ENCODE data around the gene TSPAN33.
"Not testable (repeated sequence)": the region's sequence is repeated elsewhere in the genome, so short reads cannot be mapped to it uniquely, and the experiment has no call there.

TSPAN33 gene

DNA sequence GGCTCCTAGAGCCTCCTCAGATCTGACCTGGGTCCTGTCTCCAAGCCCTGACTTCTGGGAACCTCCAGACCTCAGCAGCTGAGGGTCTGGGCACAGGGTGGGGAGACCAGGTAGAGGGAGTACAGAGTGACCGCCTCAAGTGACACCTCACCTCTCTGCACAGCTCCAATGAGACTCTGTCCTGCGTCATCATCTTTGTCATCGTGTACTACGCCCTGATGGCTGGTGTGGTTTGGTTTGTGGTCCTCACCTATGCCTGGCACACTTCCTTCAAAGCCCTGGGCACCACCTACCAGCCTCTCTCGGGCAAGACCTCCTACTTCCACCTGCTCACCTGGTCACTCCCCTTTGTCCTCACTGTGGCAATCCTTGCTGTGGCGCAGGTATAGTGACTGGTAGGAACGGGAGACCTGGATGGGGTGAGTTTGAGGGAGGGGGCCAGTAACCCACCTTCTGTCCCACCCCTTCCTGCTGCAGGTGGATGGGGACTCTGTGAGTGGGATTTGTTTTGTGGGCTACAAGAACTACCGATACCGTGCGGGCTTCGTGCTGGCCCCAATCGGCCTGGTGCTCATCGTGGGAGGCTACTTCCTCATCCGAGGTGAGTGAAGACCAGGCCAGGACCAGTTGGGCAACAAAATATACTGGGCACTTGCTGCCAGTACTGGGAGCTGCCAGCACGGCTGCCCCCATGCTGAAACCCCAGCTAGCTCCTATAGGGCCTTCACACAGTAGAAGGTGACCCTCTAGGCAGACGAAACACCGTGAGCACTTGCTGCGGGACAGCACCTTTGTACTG is 61.7 kb downstream of the TSPAN33 start:
- no peak for DNase-seq (ENCODE audit: low read depth in 4 of 4, low spot score in 1 of 4)

DNA sequence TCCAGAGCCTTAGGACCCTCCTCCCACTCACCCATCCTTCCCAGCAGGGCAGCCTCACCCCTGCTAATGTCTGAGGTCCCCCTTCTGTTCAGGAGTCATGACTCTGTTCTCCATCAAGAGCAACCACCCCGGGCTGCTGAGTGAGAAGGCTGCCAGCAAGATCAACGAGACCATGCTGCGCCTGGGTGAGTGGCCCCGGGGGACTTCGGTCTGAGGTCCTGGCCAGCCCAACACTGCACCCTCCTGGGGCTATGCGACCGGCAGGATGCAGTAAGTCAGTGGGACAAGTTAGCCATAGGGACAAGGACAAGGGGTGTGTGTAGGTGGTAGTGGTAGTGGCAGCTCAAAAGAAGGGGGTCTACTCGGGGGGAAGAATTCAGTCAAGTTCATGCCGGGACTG is 64.2 kb downstream of the TSPAN33 start:
- DNase-seq (ENCODE audit: low read depth in 4 of 4, low spot score in 1 of 4): no peak

DNA sequence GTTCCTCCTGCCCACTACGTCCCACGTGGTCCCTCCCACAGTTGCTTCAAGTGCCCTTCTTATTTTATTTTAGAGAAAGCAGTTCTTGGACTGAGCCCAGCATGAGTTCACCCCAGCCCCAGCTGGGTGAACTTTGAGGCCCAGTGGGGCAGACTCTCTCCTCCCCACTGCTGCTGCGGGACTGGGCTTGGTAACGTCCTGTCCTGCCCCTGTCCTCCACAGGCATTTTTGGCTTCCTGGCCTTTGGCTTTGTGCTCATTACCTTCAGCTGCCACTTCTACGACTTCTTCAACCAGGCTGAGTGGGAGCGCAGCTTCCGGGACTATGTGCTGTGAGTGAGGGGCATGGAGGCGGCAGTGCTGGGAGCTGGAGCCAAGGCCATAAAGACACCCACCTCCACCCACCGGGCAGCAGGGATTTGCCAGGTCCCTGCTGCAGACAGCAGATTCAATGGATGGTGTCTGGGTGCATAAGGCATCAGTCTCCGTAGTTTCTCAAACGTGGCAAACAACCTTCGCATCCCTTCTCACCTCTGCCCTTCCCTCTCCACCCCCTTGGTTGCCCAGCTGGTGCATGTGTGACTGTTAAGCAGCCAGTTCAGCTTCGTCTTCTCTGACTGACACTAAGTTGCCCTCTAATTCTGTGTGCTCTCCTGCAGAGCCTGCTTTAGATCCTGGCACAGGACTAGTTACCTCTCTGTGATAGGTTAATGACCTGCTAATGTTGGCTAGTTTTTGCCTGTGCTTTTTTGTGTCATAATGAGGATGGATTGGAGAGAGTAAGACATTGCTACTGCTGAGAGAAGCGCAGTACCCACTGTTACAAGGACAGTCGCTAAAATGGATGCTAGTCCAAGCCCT is 64.8 kb downstream of the TSPAN33 start:
- DNase-seq (ENCODE audit: low read depth in 4 of 4, low spot score in 1 of 4): no peak

DNA sequence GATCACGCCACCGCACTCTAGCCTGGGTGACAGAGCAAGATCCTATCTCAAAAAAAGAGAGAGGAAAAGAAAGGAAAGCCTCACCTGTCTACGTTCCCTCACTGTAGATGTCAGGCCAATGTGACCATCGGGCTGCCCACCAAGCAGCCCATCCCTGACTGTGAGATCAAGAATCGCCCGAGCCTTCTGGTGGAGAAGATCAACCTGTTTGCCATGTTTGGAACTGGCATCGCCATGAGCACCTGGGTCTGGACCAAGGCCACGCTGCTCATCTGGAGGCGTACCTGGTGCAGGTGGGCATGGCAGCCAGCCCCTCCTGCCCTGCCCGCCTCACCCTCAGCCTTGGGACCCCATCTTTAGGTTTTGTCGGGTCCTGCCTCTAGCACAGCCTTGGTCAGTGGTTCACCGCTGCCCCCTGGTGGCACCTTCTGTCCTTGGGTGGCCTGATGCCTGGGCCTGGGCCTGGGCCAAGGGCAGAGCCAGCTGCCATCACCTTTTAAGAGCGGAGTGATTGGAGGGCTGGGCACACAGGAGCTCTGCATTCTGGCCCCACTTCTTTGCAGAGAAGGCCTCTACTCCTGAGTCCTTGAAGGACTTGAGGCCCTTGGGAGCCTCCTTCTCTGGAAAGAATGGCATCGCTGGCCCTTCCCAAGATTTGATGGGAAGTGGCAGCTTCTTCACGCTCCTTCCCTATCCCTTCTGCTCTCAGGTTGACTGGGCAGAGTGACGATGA is 65.9 kb downstream of the TSPAN33 start:
- peak in 3 of 4 experiments; percentile 47 to 59 (median 52) for DNase-seq (ENCODE audit: low read depth in 4 of 4, low spot score in 1 of 4)

DNA sequence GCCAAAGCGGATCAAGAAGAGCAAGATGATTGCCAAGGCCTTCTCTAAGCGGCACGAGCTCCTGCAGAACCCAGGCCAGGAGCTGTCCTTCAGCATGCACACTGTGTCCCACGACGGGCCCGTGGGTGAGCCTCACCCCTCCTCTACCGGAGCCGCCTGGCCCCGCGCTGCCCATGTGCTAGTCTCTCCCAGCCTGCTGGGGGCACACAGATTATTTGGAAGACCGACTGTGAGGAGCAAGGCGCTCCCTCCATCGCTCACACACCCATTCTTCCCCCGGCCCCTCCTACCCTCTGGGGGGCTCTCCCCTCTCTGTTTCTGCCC is 66.4 kb downstream of the TSPAN33 start:
- DNase-seq (ENCODE audit: low read depth in 4 of 4, low spot score in 1 of 4): no peak

DNA sequence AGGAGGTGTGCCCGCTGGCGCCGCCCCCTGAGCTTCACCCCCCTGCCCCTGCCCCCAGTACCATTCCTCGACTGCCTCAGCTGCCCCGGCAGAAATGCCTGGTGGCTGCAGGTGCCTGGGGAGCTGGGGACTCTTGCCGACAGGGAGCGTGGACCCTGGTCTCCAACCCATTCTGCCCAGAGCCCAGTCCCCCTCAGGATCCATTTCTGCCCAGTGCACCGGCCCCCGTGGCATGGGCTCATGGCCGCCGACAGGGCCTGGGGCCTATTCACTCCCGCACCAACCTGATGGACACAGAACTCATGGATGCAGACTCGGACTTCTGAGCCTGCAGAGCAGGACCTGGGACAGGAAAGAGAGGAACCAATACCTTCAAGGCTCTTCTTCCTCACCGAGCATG is 67.6 kb downstream of the TSPAN33 start:
- DNase-seq (ENCODE audit: low read depth in 4 of 4, low spot score in 1 of 4): no peak

DNA sequence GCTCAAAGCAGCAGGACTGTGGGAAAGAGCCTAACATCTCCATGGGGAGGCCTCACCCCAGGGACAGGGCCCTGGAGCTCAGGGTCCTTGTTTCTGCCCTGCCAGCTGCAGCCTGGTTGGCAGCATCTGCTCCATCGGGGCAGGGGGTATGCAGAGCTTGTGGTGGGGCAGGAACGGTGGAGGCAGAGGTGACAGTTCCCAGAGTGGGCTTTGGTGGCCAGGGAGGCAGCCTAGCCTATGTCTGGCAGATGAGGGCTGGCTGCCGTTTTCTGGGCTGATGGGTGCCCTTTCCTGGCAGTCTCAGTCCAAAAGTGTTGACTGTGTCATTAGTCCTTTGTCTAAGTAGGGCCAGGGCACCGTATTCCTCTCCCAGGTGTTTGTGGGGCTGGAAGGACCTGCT is 68.1 kb downstream of the TSPAN33 start:
- no peak for DNase-seq (ENCODE audit: low read depth in 4 of 4, low spot score in 1 of 4)

DNA sequence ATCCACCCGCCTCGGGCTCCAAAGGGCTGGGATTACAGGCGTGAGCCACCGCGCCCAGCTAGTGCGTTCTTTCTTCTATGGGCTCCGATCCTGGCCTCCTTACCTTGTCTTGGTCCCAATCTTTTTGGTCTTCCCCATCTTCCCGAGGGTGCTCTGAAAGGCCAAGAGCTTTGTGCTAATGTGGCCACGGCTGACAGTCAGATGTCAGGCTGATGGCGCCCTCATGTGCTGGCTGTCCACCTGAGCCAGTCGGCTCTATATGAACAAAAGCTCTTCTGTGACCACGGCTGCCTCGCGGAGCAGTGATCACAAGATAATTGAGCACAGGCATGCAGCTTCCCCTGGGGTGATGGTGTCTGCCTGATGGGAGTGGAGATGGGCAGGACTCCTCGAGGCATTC is 69.3 kb downstream of the TSPAN33 start:
- DNase-seq (ENCODE audit: low read depth in 4 of 4, low spot score in 1 of 4): no peak

DNA sequence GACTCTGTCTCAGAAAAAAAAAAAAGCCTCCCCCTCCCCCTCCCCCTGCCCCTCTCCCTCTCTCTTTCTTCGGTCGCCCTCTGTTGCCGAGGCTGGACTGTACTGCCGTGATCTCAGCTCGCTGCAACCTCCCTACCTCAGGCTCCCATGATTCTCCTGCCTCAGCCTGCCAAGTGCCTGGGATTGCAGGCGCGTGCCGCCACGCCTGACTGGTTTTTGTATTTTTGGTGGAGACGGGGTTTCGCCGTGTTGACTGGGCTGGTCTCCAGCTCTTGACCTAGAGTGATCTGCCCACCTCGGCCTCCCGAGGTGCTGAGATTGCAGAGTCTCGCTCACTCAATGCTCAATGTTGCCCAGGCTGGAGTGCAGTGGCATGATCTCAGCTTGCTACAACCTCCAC is 71.2 kb downstream of the TSPAN33 start:
- not testable (repeated sequence) for DNase-seq (ENCODE audit: low read depth in 4 of 4, low spot score in 1 of 4)

DNA sequence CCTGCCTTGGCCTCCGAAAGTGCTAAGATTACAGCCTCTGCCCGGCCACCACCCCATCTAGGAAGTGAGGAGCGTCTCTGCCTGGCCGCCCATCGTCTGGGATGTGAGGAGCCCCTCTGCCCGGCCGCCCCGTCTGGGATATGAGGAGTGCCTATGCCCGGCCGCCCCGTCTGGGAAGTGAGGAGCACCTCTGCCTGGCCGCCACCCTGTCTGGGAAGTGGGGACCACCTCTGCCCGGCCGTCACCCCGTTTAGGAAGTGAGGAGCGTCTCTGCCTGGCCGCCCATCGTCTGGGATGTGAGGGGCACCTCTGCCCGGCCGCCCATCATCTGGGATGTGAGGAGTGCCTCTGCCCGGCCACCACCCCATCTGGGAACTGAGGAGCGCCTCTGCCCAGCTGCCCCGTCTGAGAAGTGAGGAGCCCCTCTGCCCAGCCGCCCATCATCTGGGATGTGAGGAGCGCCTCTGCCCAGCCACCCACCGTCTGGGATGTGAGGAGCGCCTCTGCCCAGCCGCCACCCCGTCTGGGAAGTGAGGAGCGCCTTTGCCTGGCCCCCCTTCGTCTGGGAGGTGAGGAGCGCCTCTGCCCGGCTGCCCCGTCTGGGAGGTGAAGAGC is 71.7 kb downstream of the TSPAN33 start:
- not testable (repeated sequence) for DNase-seq (ENCODE audit: low read depth in 4 of 4, low spot score in 1 of 4)

DNA sequence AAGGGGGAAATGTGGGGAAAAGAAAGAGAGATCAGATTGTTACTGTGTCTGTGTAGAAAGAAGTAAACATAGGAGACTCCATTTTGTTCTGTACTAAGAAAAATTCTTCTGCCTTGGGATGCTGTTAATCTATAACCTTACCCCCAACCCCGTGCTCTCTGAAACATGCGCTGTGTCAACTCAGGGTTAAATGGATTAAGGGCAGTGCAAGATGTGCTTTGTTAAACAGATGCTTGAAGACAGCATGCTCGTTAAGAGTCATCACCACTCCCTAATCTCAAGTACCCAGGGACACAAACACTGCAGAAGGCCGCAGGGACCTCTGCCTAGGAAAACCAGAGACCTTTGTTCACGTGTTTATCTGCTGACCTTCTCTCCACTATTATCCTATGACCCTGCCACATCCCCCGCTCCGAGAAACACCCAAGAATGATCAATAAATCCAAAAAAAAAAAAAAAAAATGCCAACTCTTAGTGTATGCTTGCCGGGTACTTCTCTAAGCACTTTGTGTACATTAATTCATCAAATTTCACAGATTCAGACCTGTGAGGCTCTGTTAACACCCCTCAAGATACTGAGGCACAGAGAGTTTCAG is 72.4 kb downstream of the TSPAN33 start:
- not testable (repeated sequence) for DNase-seq (ENCODE audit: low read depth in 4 of 4, low spot score in 1 of 4)

DNA sequence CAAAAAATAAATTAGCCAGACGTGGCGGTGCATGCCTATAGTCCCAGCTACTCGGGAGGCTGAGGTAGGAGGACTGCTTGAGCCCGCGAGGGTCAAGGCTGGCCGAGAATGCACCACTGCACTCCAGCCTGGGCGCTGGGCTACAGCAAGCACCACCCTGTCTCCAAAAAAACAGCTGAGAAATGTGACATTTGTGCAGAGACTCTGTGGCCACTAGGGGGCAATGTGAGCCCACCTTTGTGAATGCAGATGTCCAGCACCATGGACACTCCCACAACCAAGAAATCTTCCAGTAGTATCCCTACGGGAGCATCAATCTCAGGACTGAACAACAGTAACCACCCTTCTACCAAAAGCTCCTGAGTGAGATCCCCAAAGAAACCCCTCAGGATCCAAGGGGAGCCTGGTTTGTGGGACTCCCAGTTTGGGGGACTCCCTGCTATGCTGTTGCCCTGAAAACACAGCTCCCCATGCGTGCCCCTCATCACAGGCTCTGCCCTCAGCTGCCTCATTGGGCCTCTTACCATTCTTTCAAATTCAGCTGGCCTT is 74.1 kb downstream of the TSPAN33 start:
- peak; percentile 49 to 72 (median 59) for DNase-seq (ENCODE audit: low read depth in 4 of 4, low spot score in 1 of 4)

DNA sequence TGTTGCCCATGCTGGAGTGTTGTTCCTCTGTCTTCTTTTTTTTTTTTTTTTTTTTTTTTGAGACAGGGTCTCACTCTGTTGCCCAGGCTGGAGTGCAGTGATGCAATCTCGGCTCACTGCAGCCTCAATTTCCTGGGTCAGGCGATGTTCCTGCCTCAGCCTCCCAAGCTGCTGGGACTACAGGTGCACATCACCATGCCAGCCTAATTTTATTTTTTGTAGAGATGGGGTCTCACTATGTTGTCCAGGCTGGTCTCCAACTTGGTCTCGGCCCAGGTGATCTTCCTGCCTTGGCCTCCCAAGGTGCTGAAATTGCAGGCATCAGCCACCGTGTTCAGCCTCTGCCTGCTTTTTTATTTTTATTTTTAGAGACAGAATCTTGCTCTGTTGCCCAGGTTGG is 74.7 kb downstream of the TSPAN33 start:
- not testable (repeated sequence) for DNase-seq (ENCODE audit: low read depth in 4 of 4, low spot score in 1 of 4)
